H1 (cell line): ENCODE measurements around the gene TEX36.

Experiments used
- CREB1 ChIP-seq: IDR thresholded peaks from 2 replicates; pipeline ENCODE4 v1.6.1; 2012; ENCODE audit warnings: inconsistent platforms
- CTCF ChIP-seq, 3 experiments: IDR thresholded peaks; 1 replicate in 2 of 3; 2 replicates in 1 of 3; pipeline versions ENCODE4 v1.5.1 to v1.6.1; 2011; ENCODE audit warnings: low read length in 3 of 3, mild to moderate bottlenecking in 3 of 3, inconsistent platforms in 2 of 3, low read depth in 1 of 3, moderate library complexity in 1 of 3; ENCODE audit not compliant: insufficient read depth in 1 of 3; ENCODE audit errors: control extremely low read depth in 1 of 3
- FOSL1 ChIP-seq: IDR thresholded peaks from 2 replicates; pipeline ENCODE4 v1.6.1; 2011; ENCODE audit warnings: mild to moderate bottlenecking, low read depth, low read length, moderate library complexity; ENCODE audit not compliant: insufficient read depth
- HDAC6 ChIP-seq: IDR thresholded peaks from one replicate; pipeline ENCODE4 v1.7.1; 2012; ENCODE audit warnings: low read depth, mild to moderate bottlenecking, inconsistent platforms, low read length, moderate library complexity
- PHF8 ChIP-seq: fragments of 200-600 bp; sonication (generic); conservative IDR thresholded peaks from 2 replicates; pipeline ENCODE4 v1.7.1; 2012; ENCODE audit warnings: low read depth, mild to moderate bottlenecking, inconsistent platforms, low read length, moderate library complexity
- POLR2A ChIP-seq, 2 experiments: IDR thresholded peaks; 1 replicate in 1 of 2; 2 replicates in 1 of 2; pipeline ENCODE4 v1.6.1; 2011; ENCODE audit warnings: low read depth in 2 of 2, low read length in 2 of 2, mild to moderate bottlenecking in 2 of 2; ENCODE audit errors: control extremely low read depth in 1 of 2
- TF ChIP-seq, protein P1 (sequence below): IDR thresholded peaks from 2 replicates; pipeline ENCODE4 v1.6.1; 2012; ENCODE audit warnings: inconsistent platforms

DNA sequence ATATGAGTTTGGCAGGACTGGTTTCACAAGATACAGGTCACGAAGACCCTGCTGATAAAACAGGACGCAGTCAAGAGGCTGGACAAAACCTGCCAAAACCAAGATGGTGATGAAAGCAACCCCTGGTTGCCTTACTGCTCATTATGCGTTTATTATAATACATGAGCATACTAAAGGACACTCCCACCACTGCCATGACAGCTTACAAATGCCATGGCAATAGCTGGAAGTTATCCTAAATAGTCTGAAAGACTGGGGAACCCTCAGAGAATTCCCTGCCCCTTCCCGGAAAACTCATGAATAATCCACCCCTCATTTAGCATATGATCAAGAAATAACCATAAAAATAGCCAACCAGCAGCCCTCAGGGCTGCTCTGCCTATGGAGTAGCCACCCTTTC is 73.1 kb downstream of the TEX36 start:
- TF ChIP-seq CTCF (IDR thresholded peaks at IDR 0.05; ENCODE audit: control extremely low read depth in 1 of 3, insufficient read depth in 1 of 3, low read depth in 1 of 3, low read length in 3 of 3) (no peak), POLR2A (IDR thresholded peaks at IDR 0.05; ENCODE audit: control extremely low read depth in 1 of 2, low read depth in 2 of 2, low read length in 2 of 2) (no peak), FOSL1 (no peak), CREB1 (no peak), PHF8 (no peak), HDAC6 (no peak)
- TF ChIP-seq, protein P1, sequence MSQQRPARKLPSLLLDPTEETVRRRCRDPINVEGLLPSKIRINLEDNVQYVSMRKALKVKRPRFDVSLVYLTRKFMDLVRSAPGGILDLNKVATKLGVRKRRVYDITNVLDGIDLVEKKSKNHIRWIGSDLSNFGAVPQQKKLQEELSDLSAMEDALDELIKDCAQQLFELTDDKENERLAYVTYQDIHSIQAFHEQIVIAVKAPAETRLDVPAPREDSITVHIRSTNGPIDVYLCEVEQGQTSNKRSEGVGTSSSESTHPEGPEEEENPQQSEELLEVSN: no peak
